ENCODE results near the gene MYOD1. TPM values are rescaled to one million over a fixed set of nuclear protein-coding genes. Genes with fewer than 3 reads are reported as not detected.

Gene MYOD1
- not detected in 2 replicates for total RNA-seq (2022)
- Bru-seq, nascent RNA = not detected
- BruChase-seq, experiment 1, labeled RNA remaining after a 6-hour chase = not detected
- not detected for BruChase-seq, experiment 2, labeled RNA remaining after a 2-hour chase
- long read RNA-seq = 0 reads

DNA sequence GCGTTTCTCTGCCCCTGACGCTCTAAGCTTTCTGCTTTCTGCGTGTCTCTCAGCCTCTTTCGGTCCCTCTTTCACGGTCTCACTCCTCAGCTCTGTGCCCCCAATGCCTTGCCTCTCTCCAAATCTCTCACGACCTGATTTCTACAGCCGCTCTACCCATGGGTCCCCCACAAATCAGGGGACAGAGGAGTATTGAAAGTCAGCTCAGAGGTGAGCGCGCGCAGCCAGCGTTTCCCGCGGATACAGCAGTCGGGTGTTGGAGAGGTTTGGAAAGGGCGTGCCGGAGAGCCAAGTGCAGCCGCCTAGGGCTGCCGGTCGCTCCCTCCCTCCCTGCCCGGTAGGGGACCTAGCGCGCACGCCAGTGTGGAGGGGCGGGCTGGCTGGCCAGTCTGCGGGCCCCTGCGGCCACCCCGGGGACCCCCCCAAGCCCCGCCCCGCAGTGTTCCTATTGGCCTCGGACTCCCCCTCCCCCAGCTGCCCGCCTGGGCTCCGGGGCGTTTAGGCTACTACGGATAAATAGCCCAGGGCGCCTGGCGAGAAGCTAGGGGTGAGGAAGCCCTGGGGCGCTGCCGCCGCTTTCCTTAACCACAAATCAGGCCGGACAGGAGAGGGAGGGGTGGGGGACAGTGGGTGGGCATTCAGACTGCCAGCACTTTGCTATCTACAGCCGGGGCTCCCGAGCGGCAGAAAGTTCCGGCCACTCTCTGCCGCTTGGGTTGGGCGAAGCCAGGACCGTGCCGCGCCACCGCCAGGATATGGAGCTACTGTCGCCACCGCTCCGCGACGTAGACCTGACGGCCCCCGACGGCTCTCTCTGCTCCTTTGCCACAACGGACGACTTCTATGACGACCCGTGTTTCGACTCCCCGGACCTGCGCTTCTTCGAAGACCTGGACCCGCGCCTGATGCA, at the start of gene MYOD1:
Gene MYOD1 (plus strand): TSS at position 544 of the 910 bp plus-strand sequence. CDS start 212 bp downstream, at position 756.
- TF ChIP-seq, protein P1, sequence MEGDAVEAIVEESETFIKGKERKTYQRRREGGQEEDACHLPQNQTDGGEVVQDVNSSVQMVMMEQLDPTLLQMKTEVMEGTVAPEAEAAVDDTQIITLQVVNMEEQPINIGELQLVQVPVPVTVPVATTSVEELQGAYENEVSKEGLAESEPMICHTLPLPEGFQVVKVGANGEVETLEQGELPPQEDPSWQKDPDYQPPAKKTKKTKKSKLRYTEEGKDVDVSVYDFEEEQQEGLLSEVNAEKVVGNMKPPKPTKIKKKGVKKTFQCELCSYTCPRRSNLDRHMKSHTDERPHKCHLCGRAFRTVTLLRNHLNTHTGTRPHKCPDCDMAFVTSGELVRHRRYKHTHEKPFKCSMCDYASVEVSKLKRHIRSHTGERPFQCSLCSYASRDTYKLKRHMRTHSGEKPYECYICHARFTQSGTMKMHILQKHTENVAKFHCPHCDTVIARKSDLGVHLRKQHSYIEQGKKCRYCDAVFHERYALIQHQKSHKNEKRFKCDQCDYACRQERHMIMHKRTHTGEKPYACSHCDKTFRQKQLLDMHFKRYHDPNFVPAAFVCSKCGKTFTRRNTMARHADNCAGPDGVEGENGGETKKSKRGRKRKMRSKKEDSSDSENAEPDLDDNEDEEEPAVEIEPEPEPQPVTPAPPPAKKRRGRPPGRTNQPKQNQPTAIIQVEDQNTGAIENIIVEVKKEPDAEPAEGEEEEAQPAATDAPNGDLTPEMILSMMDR (IDR thresholded peaks at IDR 0.05; ENCODE audit: unreplicated experiment) = no peak
- Mint-ChIP-seq H3K36me3 (ENCODE audit: insufficient read depth, unreplicated experiment) (no peaks in the 10 kb centered on the region), H3K27me3 (ENCODE audit: unreplicated experiment) (peaks cover 27% of the 10 kb centered on the region), H3K4me1 (ENCODE audit: low read depth, unreplicated experiment) (no peaks in the 10 kb centered on the region), H3K4me3 (ENCODE audit: low read depth, unreplicated experiment) (no peak within 1 kb of the TSS), H3K9me3 (ENCODE audit: low read depth, unreplicated experiment) (no peaks in the 10 kb centered on the region), H3K27ac (ENCODE audit: unreplicated experiment) (no peak within 1 kb of the TSS)
- CTCF ChIA-PET = interaction anchor here (1.1 kb wide), 1 partner anchor 120 kb away, joined by 3 read pairs; no protein-coding TSS in a partner anchor
- no peak for DNase-seq
- intact Hi-C loops (cut with micrococcal nuclease; ENCODE audit: unreplicated experiment) = no loop called here
- BruUV-seq (replicated peaks) = no TSS peak

DNA sequence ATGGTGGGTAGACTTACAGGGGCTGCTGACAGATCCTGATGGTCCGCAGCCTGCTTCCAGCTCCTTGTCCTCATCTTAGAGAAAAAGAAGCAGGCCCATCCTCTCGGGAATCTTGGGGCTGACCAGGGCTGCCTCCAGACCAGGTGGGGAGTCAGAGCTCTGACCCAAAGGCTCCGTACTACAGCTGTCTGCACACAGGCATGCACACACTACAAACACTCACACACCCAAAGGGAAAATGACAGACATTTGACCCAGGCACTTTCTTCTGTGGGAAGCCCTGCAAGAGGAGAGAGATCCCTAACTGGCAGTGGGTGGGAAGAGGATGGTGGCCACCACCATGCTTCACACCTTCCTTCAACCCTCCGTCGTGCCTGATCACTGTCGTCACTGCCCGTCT, 46.9 kb upstream of the MYOD1 start:
- DNase-seq = no peak
- CTCF ChIA-PET = interaction anchor here (0.7 to 0.9 kb wide), 2 partner anchors 49 to 63 kb away, joined by 3 read pairs; no protein-coding TSS in a partner anchor
- H3K27ac Mint-ChIP-seq (ENCODE audit: unreplicated experiment) = no peak overlapping the region
- peaks cover 17% of the 10 kb centered on the region for H3K9me3 Mint-ChIP-seq (ENCODE audit: low read depth, unreplicated experiment)
- H3K4me1 Mint-ChIP-seq (ENCODE audit: low read depth, unreplicated experiment) = peaks cover 15% of the 10 kb centered on the region
- peaks cover 28% of the 10 kb centered on the region for H3K27me3 Mint-ChIP-seq (ENCODE audit: unreplicated experiment)
- no peak overlapping the region for H3K4me3 Mint-ChIP-seq (ENCODE audit: low read depth, unreplicated experiment)
- intact Hi-C loops (cut with micrococcal nuclease; ENCODE audit: unreplicated experiment) = no loop called here
- no TSS peak for BruUV-seq (replicated peaks)
- no peaks in the 10 kb centered on the region for H3K36me3 Mint-ChIP-seq (ENCODE audit: insufficient read depth, unreplicated experiment)
- TF ChIP-seq, protein P1 (IDR thresholded peaks at IDR 0.05; ENCODE audit: unreplicated experiment) = no peak

- BruUV-seq (replicated peaks) = no TSS peak
- H3K27me3 Mint-ChIP-seq (ENCODE audit: unreplicated experiment) = peaks cover 28% of the 10 kb centered on the region
- H3K27ac Mint-ChIP-seq (ENCODE audit: unreplicated experiment) = no peak overlapping the region
- no peak overlapping the region for H3K4me3 Mint-ChIP-seq (ENCODE audit: low read depth, unreplicated experiment)
- peaks cover 17% of the 10 kb centered on the region for H3K9me3 Mint-ChIP-seq (ENCODE audit: low read depth, unreplicated experiment)
- CTCF ChIA-PET = no interaction called here
- TF ChIP-seq, protein P1 (IDR thresholded peaks at IDR 0.05; ENCODE audit: unreplicated experiment) = no peak
- DNase-seq = no peak
- intact Hi-C loops (cut with micrococcal nuclease; ENCODE audit: unreplicated experiment) = no loop called here
- H3K4me1 Mint-ChIP-seq (ENCODE audit: low read depth, unreplicated experiment) = peaks cover 15% of the 10 kb centered on the region
- H3K36me3 Mint-ChIP-seq (ENCODE audit: insufficient read depth, unreplicated experiment) = no peaks in the 10 kb centered on the region
Measured at GRCh38 chr11:17673951-17674350, 45.4 kb upstream of the MYOD1 start.

DNA sequence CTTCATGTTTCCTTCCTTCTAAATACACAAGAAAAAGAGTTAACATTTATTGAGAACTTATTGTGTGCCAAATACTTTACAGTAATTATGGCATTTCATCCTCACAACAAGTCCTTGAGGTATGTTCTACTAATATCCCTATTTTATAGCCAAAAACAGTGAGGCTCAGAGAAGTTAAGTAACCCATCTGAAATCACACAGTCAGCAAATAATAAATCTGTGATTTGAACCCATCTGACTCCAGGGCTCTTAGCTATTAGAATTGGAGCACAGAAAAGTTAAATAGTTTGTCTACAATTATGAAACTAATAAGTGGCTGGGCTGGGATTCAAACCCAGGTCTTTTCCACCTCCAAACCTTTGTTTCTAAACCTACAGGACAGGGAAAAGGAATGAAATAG, 36.5 kb upstream of the MYOD1 start:
- TF ChIP-seq, protein P1 (IDR thresholded peaks at IDR 0.05; ENCODE audit: unreplicated experiment) = no peak
- Mint-ChIP-seq H3K4me1 (ENCODE audit: low read depth, unreplicated experiment) (peaks cover 25% of the 10 kb centered on the region), H3K4me3 (ENCODE audit: low read depth, unreplicated experiment) (no peak overlapping the region), H3K9me3 (ENCODE audit: low read depth, unreplicated experiment) (no peaks in the 10 kb centered on the region), H3K27ac (ENCODE audit: unreplicated experiment) (peak overlapping the region; percentile 83), H3K36me3 (ENCODE audit: insufficient read depth, unreplicated experiment) (no peaks in the 10 kb centered on the region), H3K27me3 (ENCODE audit: unreplicated experiment) (no peaks in the 10 kb centered on the region)
- BruUV-seq (replicated peaks) = no TSS peak
- DNase-seq = no peak
- intact Hi-C loops (cut with micrococcal nuclease; ENCODE audit: unreplicated experiment) = no loop called here
- CTCF ChIA-PET = interaction anchor here (1.0 to 1.2 kb wide), 2 partner anchors 11 to 47 kb away, joined by 3 to 4 read pairs; no protein-coding TSS in a partner anchor
